ENCODE measurements around the gene AZU1. TPM values are rescaled to one million over a fixed set of nuclear protein-coding genes. Genes with fewer than 3 reads are reported as not detected.

Gene AZU1
- total RNA-seq, 1 experiment from 2014 or later, result not detected

DNA sequence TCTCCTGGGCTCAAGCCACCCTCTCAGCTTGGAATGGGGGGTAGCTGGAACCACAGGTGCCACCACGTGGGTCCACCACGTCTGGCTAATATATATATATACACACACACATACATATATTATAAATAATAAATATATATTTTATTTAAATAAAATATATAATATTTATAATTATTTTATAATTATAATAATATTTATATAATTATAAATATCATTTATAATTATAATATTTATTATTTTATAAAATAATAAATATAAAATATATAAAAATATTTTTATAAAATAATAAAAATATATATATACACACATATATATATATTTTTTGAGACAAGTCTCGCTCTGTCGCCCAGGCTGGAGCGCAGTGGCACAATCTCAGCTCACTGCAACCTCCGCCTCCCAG is 26.9 kb downstream of the AZU1 start:
- no peak for DNase-seq (ENCODE audit: low spot score)

DNA sequence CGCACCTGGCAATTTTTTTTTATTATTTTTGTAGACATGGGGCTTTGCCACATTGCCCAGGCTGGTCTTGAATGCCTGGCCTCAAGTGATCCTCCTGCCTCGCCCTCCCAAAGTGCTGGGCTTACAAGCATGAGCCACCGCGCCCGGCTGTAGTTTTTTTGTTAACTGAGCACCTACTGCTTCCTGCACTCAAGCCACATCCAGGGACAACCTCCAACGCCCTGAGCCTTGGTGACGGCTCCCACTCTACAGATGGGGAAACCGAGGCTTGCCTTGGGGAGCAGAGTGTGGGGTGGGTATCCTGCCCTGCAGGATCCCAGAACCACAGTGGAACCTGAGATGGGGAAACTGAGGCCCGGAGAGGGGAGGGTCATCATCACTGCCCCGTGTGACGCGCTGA is 27.5 kb downstream of the AZU1 start:
- DNase-seq (ENCODE audit: low spot score), result no peak

DNA sequence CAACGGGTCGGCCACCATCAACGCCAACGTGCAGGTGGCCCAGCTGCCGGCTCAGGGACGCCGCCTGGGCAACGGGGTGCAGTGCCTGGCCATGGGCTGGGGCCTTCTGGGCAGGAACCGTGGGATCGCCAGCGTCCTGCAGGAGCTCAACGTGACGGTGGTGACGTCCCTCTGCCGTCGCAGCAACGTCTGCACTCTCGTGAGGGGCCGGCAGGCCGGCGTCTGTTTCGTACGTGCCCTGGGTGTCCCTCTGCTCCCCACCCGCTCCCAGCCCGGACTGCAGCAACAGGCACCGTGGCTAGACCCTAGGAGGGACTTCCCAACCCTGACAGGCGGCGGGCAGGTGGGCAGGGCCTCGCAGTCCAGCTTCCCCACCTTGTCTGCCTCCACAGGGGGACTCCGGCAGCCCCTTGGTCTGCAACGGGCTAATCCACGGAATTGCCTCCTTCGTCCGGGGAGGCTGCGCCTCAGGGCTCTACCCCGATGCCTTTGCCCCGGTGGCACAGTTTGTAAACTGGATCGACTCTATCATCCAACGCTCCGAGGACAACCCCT is 28.0 kb downstream of the AZU1 start:
- DNase-seq (ENCODE audit: low spot score), result no peak

DNA sequence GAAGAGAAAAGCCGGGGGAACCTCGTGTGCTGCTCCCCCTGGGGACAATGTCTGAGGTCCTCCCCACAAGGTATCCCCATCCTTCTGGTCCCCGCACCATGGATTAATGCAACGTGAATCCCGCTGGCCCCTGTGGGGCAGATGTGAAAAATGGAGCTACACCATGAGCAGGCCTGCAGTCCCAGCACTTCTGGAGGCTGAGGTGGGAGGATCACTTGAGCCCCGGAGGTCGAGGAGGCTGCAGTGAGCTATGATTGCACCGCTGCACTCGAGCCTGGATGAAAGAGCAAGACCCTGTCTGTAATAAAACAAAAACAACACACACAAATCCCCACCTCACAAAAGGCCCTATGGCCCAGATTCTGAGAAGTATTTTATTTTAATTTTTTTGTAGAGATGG is 30.6 kb downstream of the AZU1 start:
- no peak for DNase-seq (ENCODE audit: low spot score)

DNA sequence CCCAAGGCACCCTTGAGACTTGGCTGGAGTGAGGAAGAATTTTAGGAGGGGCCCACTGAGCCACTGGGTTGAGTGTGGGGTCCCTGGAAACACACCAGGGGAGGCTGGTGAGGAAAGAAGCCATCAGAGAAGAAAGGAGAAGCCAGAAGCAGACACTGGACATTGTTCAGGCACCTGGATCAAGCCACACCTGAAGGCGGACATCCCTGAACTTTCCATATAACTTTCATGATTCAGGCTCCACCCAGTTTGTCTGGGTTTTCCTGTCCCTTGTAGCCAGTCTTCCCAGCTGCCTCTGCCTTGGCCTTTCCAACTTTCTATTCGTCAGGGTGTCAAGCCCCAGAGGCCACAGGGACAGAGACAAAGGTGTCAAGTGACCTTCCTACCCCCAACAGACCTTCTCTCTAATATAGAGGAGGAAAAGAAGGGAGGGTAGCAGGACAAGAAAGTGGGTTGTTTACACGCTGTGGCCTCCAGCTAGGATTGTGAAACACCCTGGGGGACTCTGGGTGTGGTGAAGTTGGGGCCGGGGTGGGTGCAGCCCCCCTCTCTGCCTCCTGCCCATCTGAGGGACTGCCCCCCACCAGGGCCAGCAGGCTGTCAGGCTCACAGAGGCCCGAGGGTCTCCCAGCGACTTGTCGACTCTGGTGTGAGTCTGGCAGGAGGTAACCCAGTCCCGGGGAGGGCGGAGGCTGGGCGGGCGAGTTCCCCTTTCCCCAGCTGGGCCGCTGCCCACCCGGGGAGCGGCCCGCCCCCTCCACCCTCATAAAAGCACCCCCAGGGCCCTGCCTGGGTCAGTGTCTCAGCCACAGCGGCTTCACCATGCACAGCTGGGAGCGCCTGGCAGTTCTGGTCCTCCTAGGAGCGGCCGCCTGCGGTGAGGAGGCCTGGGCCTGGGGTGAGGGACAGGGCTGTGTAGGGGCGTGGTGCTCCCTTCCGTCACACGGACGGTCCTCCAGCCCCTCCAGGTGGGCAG is 31.5 kb downstream of the AZU1 start, which contains the start of gene CFD:
CFD (plus strand) TSS at position 797 of the 976 bp plus-strand sequence; CDS start at position 823, 26 bp downstream.
- DNase-seq (ENCODE audit: low spot score), result no peak

DNA sequence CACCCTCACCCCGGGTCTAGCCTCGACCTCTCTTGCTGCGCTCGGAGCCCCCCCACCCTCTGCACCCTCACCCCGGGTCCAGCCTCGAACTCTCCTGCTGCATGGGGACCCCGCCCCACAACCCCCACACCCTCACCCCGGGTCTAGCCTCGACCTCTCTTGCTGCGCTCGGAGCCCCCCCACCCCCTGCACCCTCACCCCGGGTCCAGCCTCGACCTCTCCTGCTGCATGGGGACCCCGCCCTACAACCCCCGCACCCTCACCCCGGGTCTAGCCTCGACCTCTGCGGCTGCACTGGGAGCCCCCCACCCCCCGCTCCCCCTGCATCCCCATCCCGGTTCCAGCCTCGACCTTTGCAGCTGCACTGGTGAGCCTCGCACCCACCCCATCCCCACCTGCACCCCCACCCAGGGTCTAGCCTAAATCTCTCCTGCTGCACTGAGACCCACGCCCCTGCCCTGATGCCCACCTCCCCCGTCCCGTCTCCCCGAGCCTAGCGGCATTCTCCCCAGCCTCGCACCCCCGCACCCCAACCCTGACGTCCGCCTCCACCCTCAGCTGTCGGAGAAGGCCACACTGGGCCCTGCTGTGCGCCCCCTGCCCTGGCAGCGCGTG is 33.6 kb downstream of the AZU1 start:
- no peak for DNase-seq (ENCODE audit: low spot score)

DNA sequence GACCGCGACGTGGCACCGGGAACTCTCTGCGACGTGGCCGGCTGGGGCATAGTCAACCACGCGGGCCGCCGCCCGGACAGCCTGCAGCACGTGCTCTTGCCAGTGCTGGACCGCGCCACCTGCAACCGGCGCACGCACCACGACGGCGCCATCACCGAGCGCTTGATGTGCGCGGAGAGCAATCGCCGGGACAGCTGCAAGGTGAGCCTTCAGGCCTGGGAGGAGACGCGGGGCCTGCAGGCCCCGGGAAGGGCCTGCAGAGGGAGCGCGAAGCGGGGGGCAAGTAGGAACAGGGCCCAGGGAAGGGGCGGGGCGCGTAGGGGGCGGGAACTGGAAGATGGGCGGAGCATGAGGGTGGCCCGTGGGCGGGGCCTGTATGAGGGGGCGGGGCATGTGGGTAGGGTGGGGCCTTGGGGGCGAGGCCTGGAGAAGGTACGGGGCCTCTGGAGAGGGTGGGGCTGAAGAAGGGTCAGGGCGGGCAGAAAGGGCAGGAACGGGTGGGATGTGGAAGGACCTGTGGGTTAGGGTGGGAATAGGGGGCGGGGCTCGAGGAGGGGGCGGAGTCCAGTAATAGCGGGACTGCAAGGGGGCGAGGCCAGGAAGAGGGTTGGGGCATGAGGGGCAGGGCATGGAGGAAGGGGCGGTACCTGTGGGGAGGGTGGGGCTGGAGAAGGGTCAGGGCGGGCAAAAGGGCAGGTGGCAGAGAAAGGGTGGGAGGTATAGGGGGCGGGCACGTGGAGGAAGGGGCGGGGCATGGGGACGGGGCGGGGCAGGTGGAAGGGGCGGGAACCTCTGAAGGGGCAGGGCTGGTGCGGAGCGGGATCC is 34.3 kb downstream of the AZU1 start:
- no peak for DNase-seq (ENCODE audit: low spot score)

DNA sequence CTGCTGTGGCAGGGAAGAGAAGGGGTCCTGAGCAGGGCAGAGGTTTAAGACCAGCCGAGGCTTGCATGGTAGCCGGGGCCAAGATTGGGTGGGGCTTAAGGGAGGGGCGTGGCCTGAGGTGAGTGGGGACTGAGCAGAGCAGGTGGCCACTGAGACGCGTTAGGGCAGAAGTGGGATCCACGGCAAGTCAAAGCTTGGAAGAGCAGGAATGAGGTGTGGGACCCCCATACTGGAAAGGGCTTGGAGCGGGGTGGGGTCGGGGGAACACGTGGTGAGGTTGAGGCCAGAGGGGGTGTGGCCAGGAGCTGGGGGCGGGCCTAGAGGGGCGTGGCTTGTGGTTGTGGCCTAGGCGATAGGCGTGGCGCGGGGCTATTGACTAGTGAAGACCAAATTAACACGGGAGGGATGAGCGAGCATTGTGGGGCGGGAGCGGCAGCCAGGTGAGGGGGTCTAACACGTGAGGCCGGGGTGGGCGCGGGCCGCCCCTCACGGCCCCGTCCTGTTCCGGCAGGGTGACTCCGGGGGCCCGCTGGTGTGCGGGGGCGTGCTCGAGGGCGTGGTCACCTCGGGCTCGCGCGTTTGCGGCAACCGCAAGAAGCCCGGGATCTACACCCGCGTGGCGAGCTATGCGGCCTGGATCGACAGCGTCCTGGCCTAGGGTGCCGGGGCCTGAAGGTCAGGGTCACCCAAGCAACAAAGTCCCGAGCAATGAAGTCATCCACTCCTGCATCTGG is 35.1 kb downstream of the AZU1 start:
- no peak for DNase-seq (ENCODE audit: low spot score)

DNA sequence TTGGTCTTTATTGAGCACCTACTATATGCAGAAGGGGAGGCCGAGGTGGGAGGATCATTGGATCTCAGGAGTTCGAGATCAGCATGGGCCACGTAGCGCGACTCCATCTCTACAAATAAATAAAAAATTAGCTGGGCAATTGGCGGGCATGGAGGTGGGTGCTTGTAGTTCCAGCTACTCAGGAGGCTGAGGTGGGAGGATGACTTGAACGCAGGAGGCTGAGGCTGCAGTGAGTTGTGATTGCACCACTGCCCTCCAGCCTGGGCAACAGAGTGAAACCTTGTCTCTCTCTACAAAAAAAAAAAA is 35.6 kb downstream of the AZU1 start:
- DNase-seq (ENCODE audit: low spot score), result no peak

DNA sequence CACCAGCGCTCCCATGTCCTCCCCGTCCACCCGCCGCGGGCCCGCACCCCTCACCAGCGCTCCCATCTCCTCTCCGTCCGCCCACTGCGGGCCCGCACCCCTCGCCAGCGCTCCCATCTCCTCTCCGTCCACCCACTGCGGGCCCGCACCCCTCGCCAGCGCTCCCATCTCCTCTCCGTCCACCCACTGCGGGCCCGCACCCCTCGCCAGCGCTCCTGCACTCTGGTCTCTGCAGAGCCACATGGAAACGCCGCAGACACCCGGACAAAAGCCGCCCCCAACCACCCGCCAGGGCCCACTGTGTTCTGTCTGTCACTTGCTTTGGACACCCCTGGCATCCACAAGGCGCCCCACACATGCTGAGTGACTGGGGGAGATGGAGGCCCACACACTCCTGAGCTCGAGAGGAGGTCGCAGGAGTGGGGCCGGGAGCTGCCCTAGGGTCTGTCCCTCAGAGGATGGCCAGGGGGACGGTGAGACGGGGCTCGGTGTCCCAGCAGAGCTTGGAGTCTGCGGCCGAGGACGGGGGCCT is 39.2 kb downstream of the AZU1 start:
- no peak for DNase-seq (ENCODE audit: low spot score)

DNA sequence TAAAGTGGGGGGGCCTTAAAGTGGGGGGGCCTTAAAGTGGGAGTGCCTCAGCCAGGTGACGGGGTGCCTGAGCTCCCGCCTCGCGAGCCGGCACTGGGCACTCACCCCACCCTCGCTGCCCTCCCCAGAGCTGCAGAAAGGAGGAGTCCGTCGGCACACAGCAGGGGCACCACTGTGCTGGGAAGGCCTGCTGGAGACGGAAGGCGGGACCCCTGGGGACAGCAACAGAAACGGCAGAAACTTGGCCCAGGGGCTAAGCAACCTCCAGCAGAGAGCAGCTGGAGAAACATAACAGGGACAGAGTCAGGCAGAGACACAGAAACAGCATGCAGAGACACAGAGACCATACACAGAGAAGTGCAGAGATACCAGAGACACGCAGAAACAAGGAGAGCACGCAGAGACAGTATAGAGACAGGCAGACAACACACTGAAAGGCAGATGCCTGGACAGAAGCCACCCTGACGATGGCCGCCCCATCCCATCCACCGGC is 39.7 kb downstream of the AZU1 start:
- DNase-seq (ENCODE audit: low spot score), result no peak

DNA sequence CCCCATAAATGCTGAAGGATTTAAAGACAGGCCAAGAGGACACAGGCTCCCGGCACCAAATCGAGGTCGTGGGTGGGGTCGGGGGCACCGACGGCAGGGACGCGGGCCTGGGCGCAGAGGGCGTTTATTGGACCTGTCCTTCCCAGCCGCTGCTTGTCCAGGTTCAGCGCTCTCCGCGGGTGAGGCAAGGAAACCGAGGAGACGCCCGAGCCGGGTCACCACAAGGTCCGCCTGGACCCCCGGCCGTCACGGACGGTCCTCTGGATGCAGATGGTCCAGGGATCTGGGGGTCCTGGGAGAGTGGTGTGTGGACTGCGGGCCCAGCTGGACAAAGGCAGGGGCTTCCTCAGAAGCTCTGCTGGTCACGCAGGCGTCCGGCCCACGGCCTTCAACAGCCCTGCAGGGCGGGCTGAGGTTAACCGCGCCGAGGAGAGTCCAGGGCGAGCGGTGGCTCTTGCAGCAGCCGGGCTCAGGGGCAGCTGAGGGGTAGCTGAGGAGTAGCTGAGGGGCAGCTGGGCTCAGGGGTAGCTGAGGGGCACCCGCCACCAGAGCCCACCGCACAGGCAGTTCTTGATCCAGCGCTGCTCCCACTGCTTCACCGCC is 40.3 kb downstream of the AZU1 start:
- DNase-seq (ENCODE audit: low spot score), result no peak

DNA sequence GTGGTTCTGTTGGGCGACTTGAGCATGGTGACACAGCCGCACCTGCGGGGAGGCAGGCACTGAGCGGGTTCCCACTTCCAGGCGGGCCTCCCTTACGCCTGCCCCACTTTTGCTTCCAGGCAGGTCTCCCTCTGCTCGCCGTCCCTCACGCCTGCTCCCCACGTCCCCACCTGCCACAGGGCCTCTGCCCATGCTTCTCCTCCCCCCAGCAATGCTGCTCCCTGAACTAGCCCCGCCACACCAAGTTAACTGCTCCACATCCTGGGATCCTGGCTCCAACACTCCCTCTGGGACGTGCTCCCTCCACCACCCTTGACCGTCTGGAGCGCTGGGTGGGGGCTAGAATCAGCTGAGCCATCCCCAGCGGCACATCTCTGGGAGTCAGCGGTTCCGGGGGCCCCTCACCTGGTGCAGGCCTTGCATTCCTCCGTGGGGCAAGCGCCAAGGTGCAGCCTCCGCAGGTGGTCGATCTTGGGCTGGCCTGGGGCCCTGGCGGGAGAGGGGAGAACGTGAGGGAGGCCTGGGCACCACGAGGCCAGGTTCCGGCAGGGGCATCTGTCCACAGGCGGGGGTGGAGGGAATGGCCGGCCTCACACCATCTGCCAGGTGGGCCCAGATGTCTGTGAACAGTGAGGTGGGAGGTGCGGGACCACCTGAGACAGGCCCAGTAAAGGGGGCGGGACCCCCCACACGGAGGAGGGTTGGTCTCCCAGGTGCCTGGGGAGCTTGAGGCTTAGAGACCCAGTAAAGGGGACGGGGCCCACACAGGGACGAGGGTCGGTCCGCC is 41.0 kb downstream of the AZU1 start:
- no peak for DNase-seq (ENCODE audit: low spot score)

DNA sequence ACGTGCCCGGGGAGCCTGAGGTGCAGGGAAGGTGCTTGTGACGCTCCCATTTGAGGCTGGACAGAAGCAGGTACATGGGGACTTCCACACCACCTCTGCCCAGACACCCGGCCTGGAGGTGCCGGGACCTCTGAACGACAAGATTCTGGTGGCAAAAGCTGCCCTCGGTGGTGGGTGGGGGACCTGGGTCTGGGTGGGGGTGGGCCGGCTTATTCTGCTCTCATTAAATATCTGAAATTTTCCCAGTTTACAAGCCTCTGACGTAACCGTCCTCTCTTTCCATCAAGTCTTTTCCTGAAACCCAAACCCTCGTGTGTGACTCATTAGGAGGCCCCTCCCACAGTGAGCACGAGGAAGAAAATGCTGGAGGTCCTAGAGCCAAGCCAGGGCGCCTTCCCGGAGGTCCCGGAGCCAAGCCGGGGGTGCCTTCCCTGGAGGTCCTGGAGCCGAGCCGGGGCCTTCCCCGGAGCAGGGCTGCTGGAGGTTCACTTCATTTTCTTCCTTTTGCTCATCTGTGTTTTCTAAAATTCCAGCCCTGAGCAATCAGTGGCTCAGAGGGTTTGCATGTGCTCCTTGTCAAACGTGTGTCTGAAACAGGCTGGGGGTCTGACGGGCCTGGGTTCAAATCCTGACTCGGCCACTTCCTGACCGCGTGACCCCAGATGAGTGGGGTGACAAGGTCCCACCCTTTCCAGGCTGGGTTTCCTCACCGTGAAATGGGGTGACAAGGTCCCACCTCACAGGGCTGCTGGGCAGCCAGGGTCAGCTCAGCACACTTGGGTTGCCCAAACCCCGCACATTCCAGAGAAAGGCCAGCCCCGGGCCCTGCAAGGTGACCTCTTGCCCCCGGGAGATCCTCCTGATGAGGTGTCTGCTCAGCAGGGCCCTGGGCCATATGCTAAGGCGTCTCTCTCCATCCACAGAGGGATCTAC is 41.9 kb downstream of the AZU1 start:
- peak; percentile 83 for DNase-seq (ENCODE audit: low spot score)

DNA sequence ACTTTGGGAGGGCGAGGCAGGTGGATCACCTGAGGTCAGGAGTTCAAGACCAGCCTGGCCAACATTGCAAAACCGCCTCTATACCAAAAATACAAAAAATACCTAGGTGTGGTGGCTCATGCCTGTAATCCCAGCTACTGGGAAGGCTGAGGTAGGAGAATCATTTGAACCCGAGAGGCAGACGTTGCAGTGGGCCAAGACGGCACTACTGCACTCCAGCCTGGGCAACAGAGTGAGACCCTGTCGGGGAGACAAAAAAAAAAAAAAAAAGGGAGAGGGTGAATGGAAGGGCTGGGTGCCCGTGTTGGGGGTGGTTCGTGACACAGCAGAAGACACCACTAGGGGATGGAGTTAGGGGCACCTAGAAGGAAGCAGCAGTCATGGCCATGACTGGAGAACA is 42.7 kb downstream of the AZU1 start:
- no peak for DNase-seq (ENCODE audit: low spot score)

DNA sequence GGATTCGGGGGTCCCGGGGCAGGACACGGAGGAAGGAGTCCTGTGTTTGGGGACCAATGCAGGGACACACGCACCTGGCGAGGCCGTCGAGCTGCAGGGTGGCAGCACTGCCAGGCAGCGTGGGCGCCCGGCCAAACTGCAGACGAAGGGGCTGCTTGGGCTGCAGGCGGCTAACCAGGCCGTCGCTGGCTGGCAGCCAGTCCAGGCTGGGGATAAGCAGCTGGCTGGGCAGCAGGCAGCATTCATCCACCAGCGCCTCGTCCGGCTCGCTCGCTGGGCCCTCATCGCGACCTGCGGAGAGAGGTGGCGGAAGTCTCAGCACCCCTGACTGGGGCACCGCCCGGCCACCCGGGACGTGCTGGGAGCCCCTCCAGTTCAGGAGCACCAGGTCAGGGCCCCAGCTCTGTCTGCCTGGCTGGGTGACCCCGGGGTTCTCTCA is 43.3 kb downstream of the AZU1 start:
- DNase-seq (ENCODE audit: low spot score), result no peak

DNA sequence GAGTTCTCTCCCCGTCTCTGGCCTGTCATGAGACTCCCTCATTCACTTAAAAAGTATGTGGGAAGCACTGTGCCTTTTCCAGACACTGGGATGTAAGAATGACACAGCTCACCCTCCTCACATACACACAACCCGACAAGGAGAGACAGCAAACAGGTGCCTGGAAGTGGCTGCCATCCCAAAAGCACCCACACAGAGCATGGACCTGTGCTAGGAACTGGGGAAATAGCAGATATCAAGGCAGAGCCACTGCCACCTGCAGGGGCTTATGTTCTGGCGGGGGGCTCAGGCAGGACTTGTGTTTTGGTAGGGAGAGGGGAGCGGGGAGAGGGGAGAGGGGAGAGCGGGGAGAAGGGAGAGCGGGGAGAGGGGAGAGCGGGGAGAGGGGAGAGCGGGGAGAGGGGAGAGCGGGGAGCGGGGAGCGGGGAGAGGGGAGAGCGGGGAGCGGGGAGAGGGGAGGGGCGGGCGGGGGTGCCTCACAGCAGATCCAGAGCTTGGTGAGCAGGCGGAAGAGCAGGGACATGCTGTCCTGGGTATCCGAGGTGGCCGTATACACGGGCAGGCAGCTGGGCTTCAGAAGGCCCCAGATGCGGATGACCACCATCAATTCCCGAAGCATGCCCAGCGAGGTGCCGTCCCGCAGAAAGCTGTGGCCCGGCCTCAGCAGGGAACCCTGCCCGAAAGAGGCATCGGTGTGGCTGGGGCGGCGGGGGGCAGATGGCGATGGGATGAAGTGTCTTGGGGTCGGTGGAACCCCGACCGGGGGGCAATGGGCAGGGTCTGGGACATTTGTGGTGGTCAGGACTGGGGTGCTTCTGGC is 44.0 kb downstream of the AZU1 start:
- DNase-seq (ENCODE audit: low spot score), result no peak
